HEK293 (cell line): ENCODE results near the gene B4GALNT3.

Experiments
- CTCF ChIA-PET: fragments of 350-600 bp; formaldehyde crosslinking; extraction: SDS; loops from one replicate; lab custom pipeline; 2021; ENCODE audit warnings: antibody characterized with exemption; lab: Yijun Ruan, JAX
- POLR2A ChIA-PET: fragments of 300-600 bp; formaldehyde crosslinking; extraction: SDS; loops from one replicate; lab custom pipeline; 2020; ENCODE audit warnings: antibody characterized with exemption, inconsistent platforms; lab: Yijun Ruan, JAX
- H3K27ac ChIP-seq: fragments of 200-500 bp; sonication (Bioruptor generic); 2 replicates; pipeline ENCODE4 v1.5.1; 2014; ENCODE audit warnings: low read depth, low read length, control low read depth, inconsistent platforms; ENCODE audit errors: extremely low read depth
- H3K36me3 ChIP-seq, 2 experiments: fragments of 200-500 bp in 1 of 2; sonication (Bioruptor generic) in 1 of 2; 1 replicate in 1 of 2; 2 replicates in 1 of 2; pipeline ENCODE4 v1.5.1; 2014 to 2017; ENCODE audit warnings: inconsistent platforms in 2 of 2, low read length in 2 of 2; ENCODE audit not compliant: control insufficient read depth in 2 of 2, insufficient read depth in 1 of 2
- H3K4me1 ChIP-seq: fragments of 200-500 bp; sonication (Bioruptor generic); 2 replicates; pipeline ENCODE4 v1.5.1; 2014; ENCODE audit warnings: mild to moderate bottlenecking, low read length, inconsistent platforms; ENCODE audit not compliant: control insufficient read depth, insufficient read depth
- H3K4me3 ChIP-seq: 2 replicates; pipeline ENCODE4 v1.5.1; 2011; ENCODE audit warnings: low read depth, mild to moderate bottlenecking, control low read depth, low read length, moderate library complexity
- H3K9me3 ChIP-seq: fragments of 200-500 bp; sonication (Bioruptor generic); 2 replicates; pipeline ENCODE4 v1.5.1; 2014; ENCODE audit warnings: low read depth, low read length, inconsistent platforms; ENCODE audit not compliant: control insufficient read depth, insufficient read depth
- FEZF1 ChIP-seq: fragments of 450-650 bp; formaldehyde crosslinking; IDR thresholded peaks from 2 replicates; pipeline ENCODE4 v1.5.1; 2016; ENCODE audit warnings: missing biosample characterization, missing genetic modification characterization
- HIC1 ChIP-seq: fragments of 450-650 bp; formaldehyde crosslinking; IDR thresholded peaks from 2 replicates; pipeline ENCODE4 v1.5.1; 2016; ENCODE audit warnings: missing biosample characterization, missing genetic modification characterization
- INSM2 ChIP-seq: fragments of 450-650 bp; formaldehyde crosslinking; IDR thresholded peaks from 2 replicates; pipeline ENCODE4 v1.5.1; 2016; ENCODE audit warnings: missing biosample characterization, missing genetic modification characterization
- MEIS1 ChIP-seq: sonication (generic); formaldehyde crosslinking; IDR thresholded peaks from 2 replicates; pipeline ENCODE4 v1.8.1; 2022; ENCODE audit warnings: missing genetic modification reagents, mild to moderate bottlenecking, borderline replicate concordance
- YY2 ChIP-seq: fragments of 450-650 bp; formaldehyde crosslinking; IDR thresholded peaks from 2 replicates; pipeline ENCODE4 v1.5.1; 2016; ENCODE audit warnings: missing biosample characterization, missing genetic modification characterization
- ZFP3 ChIP-seq: fragments of 450-650 bp; formaldehyde crosslinking; IDR thresholded peaks from 2 replicates; pipeline ENCODE4 v1.5.1; 2016; ENCODE audit warnings: low read depth, missing biosample characterization, missing genetic modification characterization
- ZFP69B ChIP-seq: fragments of 450-650 bp; formaldehyde crosslinking; IDR thresholded peaks from 2 replicates; pipeline ENCODE4 v1.5.1; 2016; ENCODE audit warnings: missing biosample characterization, missing genetic modification characterization
- ZNF133 ChIP-seq: fragments of 450-650 bp; formaldehyde crosslinking; IDR thresholded peaks from 2 replicates; pipeline ENCODE4 v1.5.1; 2016; ENCODE audit warnings: missing biosample characterization, missing genetic modification characterization
- ZNF140 ChIP-seq: fragments of 450-650 bp; formaldehyde crosslinking; IDR thresholded peaks from 2 replicates; pipeline ENCODE4 v1.5.1; 2016; ENCODE audit warnings: missing biosample characterization, missing genetic modification characterization
- ZNF202 ChIP-seq: fragments of 450-650 bp; formaldehyde crosslinking; IDR thresholded peaks from 2 replicates; pipeline ENCODE4 v1.5.1; 2016; ENCODE audit warnings: missing biosample characterization, missing genetic modification characterization, borderline replicate concordance
- ZNF223 ChIP-seq: fragments of 450-650 bp; formaldehyde crosslinking; IDR thresholded peaks from 2 replicates; pipeline ENCODE4 v1.5.1; 2016; ENCODE audit warnings: missing biosample characterization, missing genetic modification characterization
- ZNF23 ChIP-seq: fragments of 450-650 bp; formaldehyde crosslinking; IDR thresholded peaks from 2 replicates; pipeline ENCODE4 v1.5.1; 2016; ENCODE audit warnings: missing biosample characterization, missing genetic modification characterization, borderline replicate concordance
- ZNF239 ChIP-seq: fragments of 450-650 bp; formaldehyde crosslinking; IDR thresholded peaks from 2 replicates; pipeline ENCODE4 v1.5.1; 2016; ENCODE audit warnings: missing biosample characterization, missing genetic modification characterization
- ZNF248 ChIP-seq: fragments of 450-650 bp; formaldehyde crosslinking; IDR thresholded peaks from 2 replicates; pipeline ENCODE4 v1.5.1; 2017; ENCODE audit warnings: missing biosample characterization, missing genetic modification characterization
- ZNF266 ChIP-seq: fragments of 450-650 bp; formaldehyde crosslinking; IDR thresholded peaks from 2 replicates; pipeline ENCODE4 v1.5.1; 2016; ENCODE audit warnings: missing biosample characterization, missing genetic modification characterization, low read depth
- ZNF341 ChIP-seq: fragments of 450-650 bp; formaldehyde crosslinking; IDR thresholded peaks from 2 replicates; pipeline ENCODE4; 2016; ENCODE audit warnings: low read depth, missing biosample characterization, missing genetic modification characterization
- ZNF391 ChIP-seq: fragments of 450-650 bp; formaldehyde crosslinking; IDR thresholded peaks from 2 replicates; pipeline ENCODE4 v1.5.1; 2016; ENCODE audit warnings: low read depth, missing biosample characterization, missing genetic modification characterization, borderline replicate concordance
- ZNF398 ChIP-seq: fragments of 450-650 bp; formaldehyde crosslinking; IDR thresholded peaks from 2 replicates; pipeline ENCODE4 v1.5.1; 2017; ENCODE audit warnings: missing biosample characterization, missing genetic modification characterization
- ZNF433 ChIP-seq: fragments of 450-650 bp; formaldehyde crosslinking; IDR thresholded peaks from 2 replicates; pipeline ENCODE4 v1.5.1; 2016; ENCODE audit warnings: missing biosample characterization, missing genetic modification characterization, low read depth
- ZNF529 ChIP-seq: fragments of 450-650 bp; formaldehyde crosslinking; IDR thresholded peaks from 2 replicates; pipeline ENCODE4 v1.5.1; 2017; ENCODE audit warnings: missing genetic modification characterization, missing biosample characterization; ENCODE audit not compliant: insufficient replicate concordance
- ZNF544 ChIP-seq: fragments of 450-650 bp; formaldehyde crosslinking; IDR thresholded peaks from 2 replicates; pipeline ENCODE4 v1.5.0; 2017; ENCODE audit warnings: missing biosample characterization, missing genetic modification characterization
- ZNF600 ChIP-seq: fragments of 450-650 bp; formaldehyde crosslinking; IDR thresholded peaks from 2 replicates; pipeline ENCODE4 v1.5.1; 2016; ENCODE audit warnings: missing biosample characterization, missing genetic modification characterization
- ZNF701 ChIP-seq: fragments of 450-650 bp; formaldehyde crosslinking; IDR thresholded peaks from 2 replicates; pipeline ENCODE4 v1.5.1; 2016; ENCODE audit warnings: missing biosample characterization, missing genetic modification characterization
- ZNF707 ChIP-seq: fragments of 450-650 bp; formaldehyde crosslinking; IDR thresholded peaks from 2 replicates; pipeline ENCODE4 v1.5.1; 2016; ENCODE audit warnings: missing biosample characterization, missing genetic modification characterization
- ZNF837 ChIP-seq: fragments of 450-650 bp; formaldehyde crosslinking; IDR thresholded peaks from 2 replicates; pipeline ENCODE4 v1.5.1; 2016; ENCODE audit warnings: missing biosample characterization, missing genetic modification characterization

Gene B4GALNT3

GRCh38 chr12:414859-415258 is 44.9 kb upstream of the B4GALNT3 start:
- peaks cover 51 to 71% of the 10 kb centered on the region in 2 experiments for H3K36me3 ChIP-seq
- H3K4me3 ChIP-seq, result no peak overlapping the region
- TF ChIP-seq ZNF837 (no peak), ZNF391 (no peak), ZNF248 (tag by site-specific recombination) (no peak), ZNF433 (no peak), FEZF1 (tag by site-specific recombination) (no peak), ZNF529 (tag by site-specific recombination) (no peak), ZNF202 (tag by site-specific recombination) (no peak), ZNF239 (tag by site-specific recombination) (no peak), MEIS1 (CRISPR knock-in tag) (no peak), ZNF707 (tag by site-specific recombination) (no peak), ZNF133 (tag by site-specific recombination) (no peak), ZNF544 (no peak), ZFP3 (tag by site-specific recombination) (no peak), ZNF23 (tag by site-specific recombination) (no peak)
- POLR2A ChIA-PET, result no interaction called here
- CTCF ChIA-PET, result no interaction called here
- no peak overlapping the region for H3K27ac ChIP-seq
- no peaks in the 10 kb centered on the region for H3K4me1 ChIP-seq
- no peaks in the 10 kb centered on the region for H3K9me3 ChIP-seq

GRCh38 chr12:418432-418831 is 41.3 kb upstream of the B4GALNT3 start:
- no peak for TF ChIP-seq ZNF398 (tag by site-specific recombination)
- no peak for TF ChIP-seq INSM2 (tag by site-specific recombination)
- no peak for TF ChIP-seq ZNF341 (tag by site-specific recombination)
- TF ChIP-seq, all 188 proteins: peak for 0
- ChIA-PET CTCF (no interaction called here), POLR2A (no interaction called here)

GRCh38 chr12:422526-422925 is 37.2 kb upstream of the B4GALNT3 start:
- H3K9me3 ChIP-seq, result no peaks in the 10 kb centered on the region
- no peak for TF ChIP-seq ZNF600
- no peak for TF ChIP-seq YY2
- TF ChIP-seq ZNF133 (tag by site-specific recombination), result no peak
- no peak for TF ChIP-seq ZNF223 (tag by site-specific recombination)
- TF ChIP-seq ZNF266 (tag by site-specific recombination), result no peak
- TF ChIP-seq ZNF701 (tag by site-specific recombination), result no peak
- no peak for TF ChIP-seq HIC1
- TF ChIP-seq ZFP69B (tag by site-specific recombination), result no peak
- no peak for TF ChIP-seq ZNF140
- TF ChIP-seq, all 188 proteins: peak for 0
- H3K4me3 ChIP-seq, result no peak overlapping the region
- CTCF ChIA-PET, result interaction anchor here (1.6 kb wide), 1 partner anchor 21 kb away, joined by 5 read pairs; the partner anchor contains the start of gene CCDC77
- H3K36me3 ChIP-seq, result peaks cover 38 to 54% of the 10 kb centered on the region in 2 experiments
- H3K4me1 ChIP-seq, result no peaks in the 10 kb centered on the region
- no peak overlapping the region for H3K27ac ChIP-seq
- POLR2A ChIA-PET, result interaction anchor here (0.7 kb wide), 1 partner anchor 1179 kb away, joined by 3 read pairs; no protein-coding TSS in a partner anchor

More at GRCh38 chr12:418432-418831, 41.3 kb upstream of the B4GALNT3 start:
- H3K27ac ChIP-seq, result no peak overlapping the region
- no peaks in the 10 kb centered on the region for H3K9me3 ChIP-seq
- H3K4me3 ChIP-seq, result no peak overlapping the region
- peaks cover 40 to 59% of the 10 kb centered on the region in 2 experiments for H3K36me3 ChIP-seq
- H3K4me1 ChIP-seq, result no peaks in the 10 kb centered on the region
